ENCODE results near the gene TMEM164.

TMEM164 gene

DNA sequence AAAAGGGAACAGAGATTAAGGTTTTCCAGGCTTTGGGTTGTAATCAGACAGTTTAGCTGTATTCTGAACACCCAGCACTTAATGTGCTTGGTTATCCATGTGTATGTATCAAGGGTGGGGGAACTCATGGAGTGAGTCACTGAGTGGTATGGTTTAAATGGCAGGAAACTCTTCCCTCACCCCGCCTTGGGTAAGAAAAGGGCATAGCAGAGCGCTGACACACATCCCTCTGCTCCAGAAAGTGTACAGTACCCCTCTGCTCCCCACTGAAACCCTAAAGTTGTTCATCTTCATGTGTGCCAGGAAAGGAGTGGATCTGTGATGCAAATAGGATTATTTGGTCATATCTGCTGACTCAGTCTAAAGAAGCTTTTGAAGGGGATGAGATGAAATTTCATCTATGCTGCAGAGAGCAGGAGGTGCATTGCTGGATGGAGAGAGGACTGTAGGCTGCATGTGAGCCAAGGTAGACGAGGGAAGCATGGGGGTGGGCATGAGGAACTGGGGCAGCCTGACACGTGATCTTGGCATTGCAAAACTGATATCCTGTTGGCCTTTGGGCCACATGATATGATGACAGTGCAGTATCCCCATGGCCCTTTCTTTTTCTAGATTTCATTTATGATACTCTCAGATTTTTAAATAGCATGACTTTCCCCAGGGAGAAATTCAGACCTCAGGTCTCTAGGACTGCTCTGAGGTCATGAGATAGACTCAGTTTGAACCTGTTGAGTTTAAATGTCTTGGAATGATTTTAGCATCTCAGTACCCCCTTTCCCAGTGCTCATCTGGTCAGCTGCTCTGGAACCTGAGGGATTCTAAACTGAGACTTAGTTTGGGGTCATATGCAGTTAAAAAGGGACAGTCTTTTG lies 84.8 kb downstream of the TMEM164 start:
- TF ChIP-seq TAF1 (IDR thresholded peaks at IDR 0.05; ENCODE audit: borderline replicate concordance, insufficient read depth, low read length) (no peak), FOXP2 (optimal IDR thresholded peaks at IDR 0.05; ENCODE audit: borderline replicate concordance, extremely low read depth, extremely low read length, insufficient read depth) (no peak), SIN3A (IDR thresholded peaks at IDR 0.05; ENCODE audit: borderline replicate concordance, insufficient read depth, low read length) (no peak), POLR2AphosphoS5 (IDR thresholded peaks at IDR 0.05; ENCODE audit: low read depth, low read length) (no peak)
- TF ChIP-seq, protein P1, sequence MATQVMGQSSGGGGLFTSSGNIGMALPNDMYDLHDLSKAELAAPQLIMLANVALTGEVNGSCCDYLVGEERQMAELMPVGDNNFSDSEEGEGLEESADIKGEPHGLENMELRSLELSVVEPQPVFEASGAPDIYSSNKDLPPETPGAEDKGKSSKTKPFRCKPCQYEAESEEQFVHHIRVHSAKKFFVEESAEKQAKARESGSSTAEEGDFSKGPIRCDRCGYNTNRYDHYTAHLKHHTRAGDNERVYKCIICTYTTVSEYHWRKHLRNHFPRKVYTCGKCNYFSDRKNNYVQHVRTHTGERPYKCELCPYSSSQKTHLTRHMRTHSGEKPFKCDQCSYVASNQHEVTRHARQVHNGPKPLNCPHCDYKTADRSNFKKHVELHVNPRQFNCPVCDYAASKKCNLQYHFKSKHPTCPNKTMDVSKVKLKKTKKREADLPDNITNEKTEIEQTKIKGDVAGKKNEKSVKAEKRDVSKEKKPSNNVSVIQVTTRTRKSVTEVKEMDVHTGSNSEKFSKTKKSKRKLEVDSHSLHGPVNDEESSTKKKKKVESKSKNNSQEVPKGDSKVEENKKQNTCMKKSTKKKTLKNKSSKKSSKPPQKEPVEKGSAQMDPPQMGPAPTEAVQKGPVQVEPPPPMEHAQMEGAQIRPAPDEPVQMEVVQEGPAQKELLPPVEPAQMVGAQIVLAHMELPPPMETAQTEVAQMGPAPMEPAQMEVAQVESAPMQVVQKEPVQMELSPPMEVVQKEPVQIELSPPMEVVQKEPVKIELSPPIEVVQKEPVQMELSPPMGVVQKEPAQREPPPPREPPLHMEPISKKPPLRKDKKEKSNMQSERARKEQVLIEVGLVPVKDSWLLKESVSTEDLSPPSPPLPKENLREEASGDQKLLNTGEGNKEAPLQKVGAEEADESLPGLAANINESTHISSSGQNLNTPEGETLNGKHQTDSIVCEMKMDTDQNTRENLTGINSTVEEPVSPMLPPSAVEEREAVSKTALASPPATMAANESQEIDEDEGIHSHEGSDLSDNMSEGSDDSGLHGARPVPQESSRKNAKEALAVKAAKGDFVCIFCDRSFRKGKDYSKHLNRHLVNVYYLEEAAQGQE (IDR thresholded peaks at IDR 0.05; ENCODE audit: insufficient read depth in 1 of 2, low read depth in 2 of 2, low read length in 2 of 2) = no peak

DNA sequence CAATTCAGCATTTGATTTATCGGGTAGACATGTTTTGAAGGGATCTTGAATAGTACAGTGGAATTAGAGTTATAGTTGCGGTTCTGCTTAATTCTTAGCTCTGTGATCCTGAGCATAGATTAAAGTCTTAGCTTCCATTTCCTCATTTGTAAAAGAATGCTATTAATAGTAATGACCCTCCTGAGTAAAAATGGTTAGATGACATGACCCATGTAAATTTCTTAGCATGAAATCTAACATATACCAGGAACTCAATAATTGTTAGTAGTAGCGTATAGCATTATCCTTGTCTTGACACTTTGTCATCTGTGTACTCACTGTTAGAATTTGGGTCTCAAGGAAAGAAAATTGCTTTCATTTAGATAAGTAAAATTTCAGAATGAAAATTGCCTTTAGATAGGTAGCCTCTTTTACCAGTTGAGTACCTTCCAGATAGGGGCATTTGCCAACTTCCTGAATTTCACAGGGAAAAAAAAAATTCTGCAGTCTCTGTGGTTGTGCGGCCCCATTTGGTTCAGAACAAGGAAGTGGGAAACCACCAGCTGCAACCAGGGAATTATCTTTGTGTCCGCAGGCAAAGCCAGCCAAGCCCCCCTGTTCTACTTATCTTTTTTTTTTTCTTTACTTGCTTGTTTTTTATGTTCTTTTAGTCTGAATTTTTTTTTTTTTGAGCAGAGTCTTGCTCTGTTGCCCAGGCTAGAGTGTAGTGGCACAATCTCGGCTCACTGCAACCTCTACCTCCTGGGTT lies 86.9 kb downstream of the TMEM164 start:
- TF ChIP-seq POLR2AphosphoS5 (IDR thresholded peaks at IDR 0.05; ENCODE audit: low read depth, low read length) (no peak), TAF1 (IDR thresholded peaks at IDR 0.05; ENCODE audit: borderline replicate concordance, insufficient read depth, low read length) (no peak), SIN3A (IDR thresholded peaks at IDR 0.05; ENCODE audit: borderline replicate concordance, insufficient read depth, low read length) (no peak), FOXP2 (optimal IDR thresholded peaks at IDR 0.05; ENCODE audit: borderline replicate concordance, extremely low read depth, extremely low read length, insufficient read depth) (no peak)
- TF ChIP-seq, protein P1 (IDR thresholded peaks at IDR 0.05; ENCODE audit: insufficient read depth in 1 of 2, low read depth in 2 of 2, low read length in 2 of 2) = no peak

DNA sequence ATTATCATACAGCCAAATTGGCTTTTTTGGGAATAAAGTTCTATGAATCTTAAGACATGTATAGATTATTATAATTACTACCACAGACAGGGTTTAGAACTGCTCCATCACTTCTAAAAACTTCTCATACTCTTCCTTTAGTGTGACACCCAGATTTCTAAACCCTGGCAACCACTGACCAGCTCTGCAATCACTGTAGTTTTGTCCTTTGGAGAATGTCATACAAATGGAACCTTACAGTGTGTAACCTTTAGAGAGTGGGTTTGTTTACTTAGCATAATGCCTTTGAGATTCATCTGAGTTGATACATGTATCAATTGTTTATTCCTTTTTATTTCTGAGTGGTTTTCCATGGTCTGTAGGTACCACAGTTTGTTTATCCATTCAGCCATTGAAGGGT lies 95.0 kb downstream of the TMEM164 start:
- TF ChIP-seq TAF1 (IDR thresholded peaks at IDR 0.05; ENCODE audit: borderline replicate concordance, insufficient read depth, low read length) (no peak), FOXP2 (optimal IDR thresholded peaks at IDR 0.05; ENCODE audit: borderline replicate concordance, extremely low read depth, extremely low read length, insufficient read depth) (no peak), SIN3A (IDR thresholded peaks at IDR 0.05; ENCODE audit: borderline replicate concordance, insufficient read depth, low read length) (no peak), POLR2AphosphoS5 (IDR thresholded peaks at IDR 0.05; ENCODE audit: low read depth, low read length) (no peak)
- TF ChIP-seq, protein P1 (IDR thresholded peaks at IDR 0.05; ENCODE audit: insufficient read depth in 1 of 2, low read depth in 2 of 2, low read length in 2 of 2) = no peak

DNA sequence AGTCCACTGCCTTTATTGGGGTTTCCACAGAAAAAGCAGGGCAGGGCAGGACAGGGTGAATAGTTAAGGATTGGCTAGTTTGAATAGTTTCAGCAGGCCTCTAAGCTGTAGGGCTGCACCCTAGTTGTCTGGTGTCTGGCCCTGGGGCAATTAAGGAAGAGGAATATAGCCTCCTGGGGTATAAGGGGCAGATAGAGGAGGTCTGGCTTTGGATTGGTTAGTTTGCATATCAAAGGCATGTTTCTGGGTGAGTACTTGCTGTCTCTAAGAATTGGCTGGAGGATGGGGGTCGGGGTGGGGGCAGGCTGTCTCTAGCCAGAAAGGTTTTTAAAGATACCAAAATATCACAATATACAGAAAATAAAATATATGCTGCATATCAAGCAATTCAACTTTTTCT lies 100.4 kb downstream of the TMEM164 start:
- no peak for TF ChIP-seq TAF1 (IDR thresholded peaks at IDR 0.05; ENCODE audit: borderline replicate concordance, insufficient read depth, low read length)
- TF ChIP-seq FOXP2 (optimal IDR thresholded peaks at IDR 0.05; ENCODE audit: borderline replicate concordance, extremely low read depth, extremely low read length, insufficient read depth) = no peak

DNA sequence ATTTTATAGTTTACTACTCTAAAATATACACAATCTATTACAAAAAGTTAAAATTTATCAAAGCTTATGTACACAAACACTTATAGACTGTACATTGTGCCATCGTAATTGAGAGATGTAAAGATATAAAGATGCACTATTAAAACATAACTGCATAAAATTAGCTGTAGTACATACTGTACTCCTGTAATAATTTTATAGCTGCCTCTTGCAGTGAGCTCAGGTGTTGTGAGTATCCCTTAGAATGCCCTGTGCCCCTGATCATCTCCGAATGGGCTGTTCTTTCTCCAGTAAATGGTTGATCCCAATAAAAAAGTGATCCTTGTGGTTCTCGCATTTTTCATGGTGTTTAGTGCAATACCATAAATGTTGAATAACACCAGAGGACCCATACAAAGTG lies 101.2 kb downstream of the TMEM164 start:
- TF ChIP-seq SIN3A (IDR thresholded peaks at IDR 0.05; ENCODE audit: borderline replicate concordance, insufficient read depth, low read length) = no peak

DNA sequence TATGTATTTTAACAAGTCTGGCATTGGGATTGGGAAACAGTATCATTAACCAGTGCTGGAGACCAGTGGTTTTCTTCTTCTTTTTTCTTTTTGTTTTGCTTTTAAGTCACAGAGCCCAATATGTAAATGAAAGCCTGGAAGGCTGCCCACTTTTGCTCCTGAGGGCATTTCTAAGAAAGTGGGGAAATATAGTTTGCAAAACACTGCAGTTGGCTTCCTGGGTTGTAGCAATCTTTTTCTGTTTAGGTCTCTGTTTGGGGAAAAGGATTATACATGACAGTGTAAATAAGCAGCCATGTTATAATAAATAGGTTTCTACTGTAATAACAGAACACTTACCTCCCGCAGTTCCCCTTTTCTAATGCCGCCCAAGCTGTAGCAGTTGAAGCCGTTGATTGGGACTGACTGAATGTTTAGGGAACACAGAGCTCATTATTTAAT lies 105.5 kb downstream of the TMEM164 start:
- TF ChIP-seq, protein P1 (IDR thresholded peaks at IDR 0.05; ENCODE audit: insufficient read depth in 1 of 2, low read depth in 2 of 2, low read length in 2 of 2) = no peak
- TF ChIP-seq FOXP2 (optimal IDR thresholded peaks at IDR 0.05; ENCODE audit: borderline replicate concordance, extremely low read depth, extremely low read length, insufficient read depth) = no peak

Measured in PFSK-1 (cell line).